ENCODE results near the gene COL24A1.

- TF ChIP-seq CTCF (IDR thresholded peaks at IDR 0.05): no peak
- TF ChIP-seq POLR2AphosphoS5 (IDR thresholded peaks at IDR 0.05): no peak
- no peak for TF ChIP-seq EP300 (IDR thresholded peaks at IDR 0.05)
Measured at GRCh38 chr1:85734931-85735330, 421.6 kb downstream of the COL24A1 start.

Measured in sigmoid colon (tissue), 4 donors.